Neural cell (in vitro differentiated cells): ENCODE data around the gene FLII. TPM values are rescaled to one million over a fixed set of nuclear protein-coding genes. Genes with fewer than 3 reads are reported as not detected.
A peak's percentile ranks its signal among the peaks of the same experiment; 100 is the strongest.
"Not testable (repeated sequence)": the region's sequence is repeated elsewhere in the genome, so short reads cannot be mapped to it uniquely, and the experiment has no call there.

Source experiments
- H2AFZ ChIP-seq: fragments of 200-600, 300-800 bp; sonication (generic), shearing (Covaris generic); 2 replicates; pipeline ENCODE4 v1.6.0; 2014; ENCODE audit warnings: low read depth, mild to moderate bottlenecking, antibody characterized with exemption, low read length, moderate library complexity
- H3F3A ChIP-seq: fragments of 200-600 bp; shearing (Covaris generic); 2 replicates; pipeline ENCODE4 v1.6.1; 2016; ENCODE audit warnings: mild to moderate bottlenecking, moderate library complexity, mixed read lengths, antibody characterized with exemption, low read length; ENCODE audit not compliant: insufficient read depth, poor library complexity, severe bottlenecking
- H3K27ac ChIP-seq: fragments of 200-600, 300-800 bp; sonication (generic), shearing (Covaris generic); 2 replicates; pipeline ENCODE4 v1.5.1; 2014; ENCODE audit warnings: mild to moderate bottlenecking, low read length, moderate library complexity
- H3K27me3 ChIP-seq: fragments of 300-800, 200-600 bp; sonication (generic), shearing (Covaris generic); 2 replicates; pipeline ENCODE4 v1.6.0; 2014; ENCODE audit warnings: mild to moderate bottlenecking, low read depth, low read length, moderate library complexity; ENCODE audit not compliant: insufficient read depth
- H3K36me3 ChIP-seq: fragments of 300-800, 200-600 bp; sonication (generic), shearing (Covaris generic); 2 replicates; pipeline ENCODE4 v1.5.1; 2014; ENCODE audit warnings: mild to moderate bottlenecking, antibody characterized with exemption, low read length, moderate library complexity; ENCODE audit not compliant: insufficient read depth
- H3K4me2 ChIP-seq: fragments of 300-800, 200-600 bp; sonication (generic), shearing (Covaris generic); 2 replicates; pipeline ENCODE4 v1.6.0; 2014; ENCODE audit warnings: mild to moderate bottlenecking, low read length
- H3K4me3 ChIP-seq: fragments of 300-800, 200-600 bp; sonication (generic), shearing (Covaris generic); 2 replicates; pipeline ENCODE4 v1.5.1; 2014; ENCODE audit warnings: mild to moderate bottlenecking, low read length, moderate library complexity
- H3K79me2 ChIP-seq: fragments of 200-600 bp; shearing (Covaris generic); replicated peaks from 2 replicates; pipeline ENCODE4 v1.6.0; 2014; ENCODE audit warnings: mild to moderate bottlenecking, low read length, moderate library complexity; ENCODE audit not compliant: insufficient read depth
- H3K9ac ChIP-seq: fragments of 300-800, 200-600 bp; sonication (generic), shearing (Covaris generic); 2 replicates; pipeline ENCODE4 v1.6.1; 2016; ENCODE audit warnings: mild to moderate bottlenecking, low read length, mixed read lengths
- H3K9me2 ChIP-seq: fragments of 200-600 bp; shearing (Covaris generic); 2 replicates; pipeline ENCODE4 v1.6.1; 2016; ENCODE audit warnings: mild to moderate bottlenecking, low read length, mixed read lengths; ENCODE audit not compliant: insufficient read depth
- H3K9me3 ChIP-seq: fragments of 200-600, 300-800 bp; sonication (generic), shearing (Covaris generic); 2 replicates; pipeline ENCODE4 v1.6.1; 2016; ENCODE audit warnings: mild to moderate bottlenecking, mixed run types, low read length, moderate library complexity, mixed read lengths
- H4K20me1 ChIP-seq: fragments of 200-600 bp; shearing (Covaris generic); 2 replicates; pipeline ENCODE4 v1.6.1; 2016; ENCODE audit warnings: mild to moderate bottlenecking, mixed run types; ENCODE audit not compliant: insufficient read depth
- EP300 ChIP-seq: fragments of 450-650 bp; conservative IDR thresholded peaks from 2 replicates; pipeline ENCODE4 v1.6.1; 2014; ENCODE audit warnings: antibody characterized with exemption, mild to moderate bottlenecking, moderate library complexity; ENCODE audit not compliant: poor library complexity, severe bottlenecking
- EZH2 ChIP-seq: fragments of 200-600, 300-800 bp; shearing (Covaris generic), sonication (generic); IDR thresholded peaks from 2 replicates; pipeline ENCODE4 v1.6.1; 2014; ENCODE audit warnings: antibody characterized with exemption, low read length, borderline replicate concordance, mild to moderate bottlenecking; ENCODE audit not compliant: insufficient read depth, poor library complexity, severe bottlenecking
- MXI1 ChIP-seq: fragments of 450-650 bp; conservative IDR thresholded peaks from 2 replicates; pipeline ENCODE4 v1.6.1; 2014; ENCODE audit warnings: antibody characterized with exemption, mild to moderate bottlenecking; ENCODE audit not compliant: poor library complexity, severe bottlenecking
- POLR2AphosphoS5 ChIP-seq: IDR thresholded peaks from 2 replicates; pipeline ENCODE4 v1.6.1; 2012
- RAD21 ChIP-seq: fragments of 450-650 bp; conservative IDR thresholded peaks from 2 replicates; pipeline ENCODE4 v1.6.1; 2014; ENCODE audit warnings: antibody characterized with exemption, mild to moderate bottlenecking, moderate library complexity
- SMC3 ChIP-seq: fragments of 450-650 bp; conservative IDR thresholded peaks from 2 replicates; pipeline ENCODE4 v1.6.1; 2014; ENCODE audit warnings: antibody characterized with exemption, mild to moderate bottlenecking, moderate library complexity; ENCODE audit not compliant: poor library complexity
- TAF1 ChIP-seq: IDR thresholded peaks from 2 replicates; pipeline ENCODE4 v1.6.1; 2012; ENCODE audit warnings: low read depth
- polyA plus RNA-seq: library from polyadenylated mRNA; depleted of rRNA; stranded (reverse); fragments of >200 nt; gene quantifications from 2 replicates; pipeline ENCODE4 v1.2.3, GENCODE V29; 2014
- TF ChIP-seq, protein P1 (sequence below): IDR thresholded peaks from 2 replicates; pipeline ENCODE4 v1.6.1; 2012; ENCODE audit warnings: borderline replicate concordance
- TF ChIP-seq, protein P2 (sequence below): fragments of 450-650 bp; IDR thresholded peaks from 2 replicates; pipeline ENCODE4 v1.5.1; 2014; ENCODE audit warnings: antibody characterized with exemption, mild to moderate bottlenecking, moderate library complexity; ENCODE audit not compliant: poor library complexity, severe bottlenecking

The FLII gene
- polyA plus RNA-seq, 1 donor from 2014 or later = 93.0 TPM

DNA sequence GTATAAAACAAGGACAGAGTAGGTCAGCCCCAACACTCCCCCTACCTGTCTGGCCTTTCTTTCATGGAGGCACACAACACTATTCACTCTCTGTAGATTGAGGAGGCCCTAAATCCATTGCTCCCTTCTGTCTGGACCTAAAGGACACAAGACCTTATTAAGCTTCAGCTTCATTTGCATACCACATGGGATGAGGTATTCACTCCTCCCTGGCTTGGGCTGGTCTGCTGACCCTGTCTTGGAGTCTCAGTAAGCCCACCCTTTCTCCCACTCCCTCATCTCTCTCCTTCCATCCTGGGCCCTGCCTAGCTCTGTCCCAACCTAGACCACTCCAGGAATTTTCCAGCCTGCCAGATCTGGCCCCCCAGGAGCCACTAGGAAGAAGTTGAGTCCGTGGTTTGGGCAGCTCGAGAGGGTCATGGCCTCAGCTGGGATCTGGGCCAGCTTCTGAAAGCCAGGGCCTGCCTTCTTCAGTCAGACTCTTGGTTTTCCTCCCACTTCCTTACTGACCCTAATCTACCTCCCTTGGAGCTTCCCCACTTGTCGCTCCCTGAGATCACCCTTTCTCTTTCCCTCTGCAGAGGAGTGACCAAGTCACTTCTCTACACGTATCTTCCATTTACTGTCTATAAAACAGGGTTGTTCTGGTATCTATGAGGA lies 39.7 kb downstream of the FLII start:
- H3K79me2 ChIP-seq = no peaks in the 10 kb centered on the region
- no peak overlapping the region for H3K4me2 ChIP-seq
- no peaks in the 10 kb centered on the region for H3K27me3 ChIP-seq
- no peak overlapping the region for H3K4me3 ChIP-seq
- H3K9ac ChIP-seq = no peak overlapping the region
- H3F3A ChIP-seq = no peaks in the 10 kb centered on the region
- no peaks in the 10 kb centered on the region for H4K20me1 ChIP-seq
- TF ChIP-seq SMC3 = no peak
- no peak for TF ChIP-seq MXI1
- TF ChIP-seq, protein P1, sequence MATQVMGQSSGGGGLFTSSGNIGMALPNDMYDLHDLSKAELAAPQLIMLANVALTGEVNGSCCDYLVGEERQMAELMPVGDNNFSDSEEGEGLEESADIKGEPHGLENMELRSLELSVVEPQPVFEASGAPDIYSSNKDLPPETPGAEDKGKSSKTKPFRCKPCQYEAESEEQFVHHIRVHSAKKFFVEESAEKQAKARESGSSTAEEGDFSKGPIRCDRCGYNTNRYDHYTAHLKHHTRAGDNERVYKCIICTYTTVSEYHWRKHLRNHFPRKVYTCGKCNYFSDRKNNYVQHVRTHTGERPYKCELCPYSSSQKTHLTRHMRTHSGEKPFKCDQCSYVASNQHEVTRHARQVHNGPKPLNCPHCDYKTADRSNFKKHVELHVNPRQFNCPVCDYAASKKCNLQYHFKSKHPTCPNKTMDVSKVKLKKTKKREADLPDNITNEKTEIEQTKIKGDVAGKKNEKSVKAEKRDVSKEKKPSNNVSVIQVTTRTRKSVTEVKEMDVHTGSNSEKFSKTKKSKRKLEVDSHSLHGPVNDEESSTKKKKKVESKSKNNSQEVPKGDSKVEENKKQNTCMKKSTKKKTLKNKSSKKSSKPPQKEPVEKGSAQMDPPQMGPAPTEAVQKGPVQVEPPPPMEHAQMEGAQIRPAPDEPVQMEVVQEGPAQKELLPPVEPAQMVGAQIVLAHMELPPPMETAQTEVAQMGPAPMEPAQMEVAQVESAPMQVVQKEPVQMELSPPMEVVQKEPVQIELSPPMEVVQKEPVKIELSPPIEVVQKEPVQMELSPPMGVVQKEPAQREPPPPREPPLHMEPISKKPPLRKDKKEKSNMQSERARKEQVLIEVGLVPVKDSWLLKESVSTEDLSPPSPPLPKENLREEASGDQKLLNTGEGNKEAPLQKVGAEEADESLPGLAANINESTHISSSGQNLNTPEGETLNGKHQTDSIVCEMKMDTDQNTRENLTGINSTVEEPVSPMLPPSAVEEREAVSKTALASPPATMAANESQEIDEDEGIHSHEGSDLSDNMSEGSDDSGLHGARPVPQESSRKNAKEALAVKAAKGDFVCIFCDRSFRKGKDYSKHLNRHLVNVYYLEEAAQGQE = no peak
- TF ChIP-seq, protein P2, sequence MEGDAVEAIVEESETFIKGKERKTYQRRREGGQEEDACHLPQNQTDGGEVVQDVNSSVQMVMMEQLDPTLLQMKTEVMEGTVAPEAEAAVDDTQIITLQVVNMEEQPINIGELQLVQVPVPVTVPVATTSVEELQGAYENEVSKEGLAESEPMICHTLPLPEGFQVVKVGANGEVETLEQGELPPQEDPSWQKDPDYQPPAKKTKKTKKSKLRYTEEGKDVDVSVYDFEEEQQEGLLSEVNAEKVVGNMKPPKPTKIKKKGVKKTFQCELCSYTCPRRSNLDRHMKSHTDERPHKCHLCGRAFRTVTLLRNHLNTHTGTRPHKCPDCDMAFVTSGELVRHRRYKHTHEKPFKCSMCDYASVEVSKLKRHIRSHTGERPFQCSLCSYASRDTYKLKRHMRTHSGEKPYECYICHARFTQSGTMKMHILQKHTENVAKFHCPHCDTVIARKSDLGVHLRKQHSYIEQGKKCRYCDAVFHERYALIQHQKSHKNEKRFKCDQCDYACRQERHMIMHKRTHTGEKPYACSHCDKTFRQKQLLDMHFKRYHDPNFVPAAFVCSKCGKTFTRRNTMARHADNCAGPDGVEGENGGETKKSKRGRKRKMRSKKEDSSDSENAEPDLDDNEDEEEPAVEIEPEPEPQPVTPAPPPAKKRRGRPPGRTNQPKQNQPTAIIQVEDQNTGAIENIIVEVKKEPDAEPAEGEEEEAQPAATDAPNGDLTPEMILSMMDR = no peak
- no peak for TF ChIP-seq TAF1
- no peak for TF ChIP-seq POLR2AphosphoS5
- TF ChIP-seq EP300 = no peak
- no peak for TF ChIP-seq RAD21
- TF ChIP-seq EZH2 = no peak
- no peak overlapping the region for H2AFZ ChIP-seq
- H3K36me3 ChIP-seq = no peaks in the 10 kb centered on the region
- H3K9me2 ChIP-seq = no peaks in the 10 kb centered on the region
- no peak overlapping the region for H3K27ac ChIP-seq
- no peaks in the 10 kb centered on the region for H3K9me3 ChIP-seq

GRCh38 chr17:18217412-18218015 lies 41.0 kb downstream of the FLII start:
- Histone ChIP-seq H3K9me2 (no peaks in the 10 kb centered on the region), H3F3A (no peaks in the 10 kb centered on the region), H3K9ac (no peak overlapping the region), H3K9me3 (no peaks in the 10 kb centered on the region), H3K36me3 (no peaks in the 10 kb centered on the region), H3K79me2 (no peaks in the 10 kb centered on the region), H3K27me3 (no peaks in the 10 kb centered on the region), H3K27ac (no peak overlapping the region), H3K4me3 (no peak overlapping the region), H2AFZ (no peak overlapping the region), H4K20me1 (no peaks in the 10 kb centered on the region), H3K4me2 (no peak overlapping the region)
- TF ChIP-seq, protein P2 = peak; percentile 85
- TF ChIP-seq EP300 (no peak), MXI1 (no peak), RAD21 (peak; percentile 73), TAF1 (no peak), SMC3 (peak; percentile 73), EZH2 (no peak), POLR2AphosphoS5 (no peak)
- TF ChIP-seq, protein P1 = no peak

DNA sequence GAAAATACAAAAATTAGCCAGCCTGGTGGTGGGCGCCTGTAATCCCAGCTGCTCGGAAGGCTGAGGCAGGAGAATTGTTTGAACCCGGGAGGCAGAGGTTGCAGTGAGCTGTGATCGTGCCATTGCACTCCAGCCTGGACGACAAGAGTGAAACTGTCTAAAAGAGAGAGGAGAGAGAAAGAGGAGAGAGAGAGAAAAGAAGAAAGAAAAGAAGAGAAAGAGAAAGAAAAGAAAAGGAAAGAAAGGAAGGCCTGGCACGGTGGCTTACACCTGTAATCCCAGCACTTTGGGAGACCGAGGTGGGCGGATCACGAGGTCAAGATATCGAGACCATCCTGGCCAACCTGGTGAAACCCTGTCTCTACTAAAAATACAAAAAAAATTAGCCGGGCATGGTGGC lies 41.6 kb downstream of the FLII start:
- not testable (repeated sequence) for H3K9me3 ChIP-seq, H3K79me2 ChIP-seq, H2AFZ ChIP-seq, H3K9ac ChIP-seq, H3K36me3 ChIP-seq, H3K27me3 ChIP-seq, H3K4me3 ChIP-seq, H3K27ac ChIP-seq, H3K4me2 ChIP-seq, H3K9me2 ChIP-seq, H4K20me1 ChIP-seq, H3F3A ChIP-seq
